GM23338 (cell line): ENCODE measurements around the gene ANKRD40. TPM values are rescaled to one million over a fixed set of nuclear protein-coding genes. Genes with fewer than 3 reads are reported as not detected.

ENCODE experiments used
- ATAC-seq: fragments of 200-7000 bp; cut with Tn5 transposase; 3 replicates; pipeline ENCODE4 v1.9.1; 2020
- DNase-seq: peaks from one replicate; pipeline ENCODE4 v3.0.0-alpha.2; 2015; ENCODE audit warnings: low spot score
- H2AFZ ChIP-seq: fragments of 200-600 bp; sonication (generic); 2 replicates; pipeline ENCODE4 v1.8.0; 2016; ENCODE audit warnings: antibody characterized with exemption, mild to moderate bottlenecking, moderate library complexity
- H3F3A ChIP-seq: fragments of 200-600 bp; sonication (generic); replicated peaks from 2 replicates; pipeline ENCODE4 v1.8.0; 2017; ENCODE audit warnings: antibody characterized with exemption, mixed run types, low read depth
- H3K27ac ChIP-seq: fragments of 200-600 bp; sonication (generic); 2 replicates; pipeline ENCODE4 v1.6.1; 2016; ENCODE audit warnings: low read depth
- H3K27me3 ChIP-seq: fragments of 200-600 bp; sonication (generic); 2 replicates; pipeline ENCODE4 v1.8.0; 2016; ENCODE audit warnings: mild to moderate bottlenecking, mixed run types, moderate library complexity; ENCODE audit not compliant: insufficient read depth
- H3K36me3 ChIP-seq: fragments of 200-600 bp; sonication (generic); 2 replicates; pipeline ENCODE4 v1.8.0; 2016; ENCODE audit warnings: mild to moderate bottlenecking; ENCODE audit not compliant: insufficient read depth
- H3K4me1 ChIP-seq: fragments of 200-600 bp; sonication (generic); 2 replicates; pipeline ENCODE4 v1.8.0; 2016; ENCODE audit warnings: mild to moderate bottlenecking, moderate library complexity; ENCODE audit not compliant: insufficient read depth
- H3K4me2 ChIP-seq: fragments of 200-600 bp; sonication (generic); 2 replicates; pipeline ENCODE4 v1.7.1; 2017; ENCODE audit warnings: mixed run types
- H3K4me3 ChIP-seq: fragments of 200-600 bp; sonication (generic); 2 replicates; pipeline ENCODE4 v1.6.1; 2016; ENCODE audit warnings: mixed run types
- H3K79me2 ChIP-seq: fragments of 200-600 bp; sonication (generic); replicated peaks from 2 replicates; pipeline ENCODE4 v1.8.0; 2017; ENCODE audit warnings: mild to moderate bottlenecking; ENCODE audit not compliant: insufficient read depth
- H3K9me2 ChIP-seq: fragments of 200-600 bp; sonication (generic); 2 replicates; pipeline ENCODE4 v1.8.0; 2017; ENCODE audit not compliant: insufficient read depth
- H4K20me1 ChIP-seq: fragments of 200-600 bp; sonication (generic); replicated peaks from 2 replicates; pipeline ENCODE4 v1.8.0; 2017; ENCODE audit warnings: mild to moderate bottlenecking; ENCODE audit not compliant: insufficient read depth
- H3K27ac Mint-ChIP-seq: 2 replicates; pipeline ENCODE4 v1.8.0; 2020; ENCODE audit warnings: inconsistent platforms, mild to moderate bottlenecking, moderate library complexity, mixed read lengths
- H3K27me3 Mint-ChIP-seq: 3 replicates; pipeline ENCODE4 v1.8.0; 2022; ENCODE audit warnings: low read depth, mild to moderate bottlenecking, moderate library complexity, mixed read lengths, inconsistent platforms; ENCODE audit not compliant: insufficient read depth, poor library complexity
- H3K36me3 Mint-ChIP-seq: 3 replicates; pipeline ENCODE4 v1.8.0; 2021; ENCODE audit warnings: low read depth, mild to moderate bottlenecking, inconsistent platforms, moderate library complexity, mixed read lengths
- H3K4me1 Mint-ChIP-seq: 3 replicates; pipeline ENCODE4 v1.8.0; 2020; ENCODE audit warnings: mild to moderate bottlenecking, inconsistent platforms, mixed read lengths
- H3K4me3 Mint-ChIP-seq: 3 replicates; pipeline ENCODE4 v1.8.0; 2021; ENCODE audit warnings: moderate library complexity, mild to moderate bottlenecking, inconsistent platforms, mixed read lengths
- H3K9me3 Mint-ChIP-seq: 3 replicates; pipeline ENCODE4 v1.8.0; 2020; ENCODE audit warnings: moderate library complexity, mild to moderate bottlenecking, inconsistent platforms, mixed read lengths
- CREB1 ChIP-seq: fragments of 250-450 bp; sonication (Bioruptor Pico); IDR thresholded peaks from 2 replicates; pipeline ENCODE4 v1.5.0; 2020; ENCODE audit warnings: low read depth, mild to moderate bottlenecking, moderate library complexity
- ETS1 ChIP-seq: IDR thresholded peaks from 2 replicates; pipeline ENCODE4 v1.6.1; 2016; ENCODE audit warnings: antibody characterized with exemption
- EZH2 ChIP-seq: fragments of 200-600 bp; sonication (generic); IDR thresholded peaks from one replicate; pipeline ENCODE4 v1.8.0; 2017; ENCODE audit warnings: antibody characterized with exemption, mild to moderate bottlenecking, low read depth; ENCODE audit not compliant: unreplicated experiment
- JUNB ChIP-seq: IDR thresholded peaks from one replicate; pipeline ENCODE4 v1.6.1; 2016; ENCODE audit warnings: antibody characterized with exemption; ENCODE audit not compliant: unreplicated experiment
- ZNF114 ChIP-seq: fragments of 250-450 bp; sonication (Bioruptor Pico); IDR thresholded peaks from 2 replicates; pipeline ENCODE4 v1.5.0; 2020; ENCODE audit warnings: mild to moderate bottlenecking, moderate library complexity
- ZNF331 ChIP-seq: fragments of 250-450 bp; sonication (Bioruptor Pico); IDR thresholded peaks from 2 replicates; pipeline ENCODE4 v1.5.0; 2020; ENCODE audit warnings: low read depth, mild to moderate bottlenecking, moderate library complexity
- ZNF462 ChIP-seq: fragments of 250-450 bp; sonication (Bioruptor Pico); IDR thresholded peaks from 2 replicates; pipeline ENCODE4 v1.5.0; 2020; ENCODE audit warnings: mild to moderate bottlenecking, moderate library complexity
- polyA plus RNA-seq: library from polyadenylated mRNA; unstranded; fragments of >200 nt; fragmentation: Nextera tagmentation; extraction: Ambion mirVana; gene quantifications from 2 replicates; pipeline ENCODE4 v1.2.1, GENCODE V29; 2016
- total RNA-seq: library from RNA; depleted of rRNA; stranded (reverse); fragments of >200 nt; shearing (Covaris generic); gene quantifications from 2 replicates; pipeline ENCODE4 v1.2.3, GENCODE V29; 2014
- TF ChIP-seq, protein P1 (sequence below), 2 experiments: fragments of 200-600 bp in 1 of 2; sonication (generic) in 1 of 2; conservative IDR thresholded peaks; 2 replicates each; pipeline versions ENCODE4 v1.5.1 to v1.6.1; 2016 to 2017; ENCODE audit warnings: antibody characterized with exemption in 2 of 2, low read depth in 2 of 2, mild to moderate bottlenecking in 2 of 2, moderate library complexity in 1 of 2
- TF ChIP-seq, protein P2 (sequence below): IDR thresholded peaks from one replicate; pipeline ENCODE4 v1.6.1; 2018; ENCODE audit warnings: antibody characterized with exemption; ENCODE audit not compliant: unreplicated experiment

Gene ANKRD40
- total and polyA plus RNA-seq, 2 experiments from 2014 or later = 19.0 to 42.1 TPM

- TF ChIP-seq, protein P1, sequence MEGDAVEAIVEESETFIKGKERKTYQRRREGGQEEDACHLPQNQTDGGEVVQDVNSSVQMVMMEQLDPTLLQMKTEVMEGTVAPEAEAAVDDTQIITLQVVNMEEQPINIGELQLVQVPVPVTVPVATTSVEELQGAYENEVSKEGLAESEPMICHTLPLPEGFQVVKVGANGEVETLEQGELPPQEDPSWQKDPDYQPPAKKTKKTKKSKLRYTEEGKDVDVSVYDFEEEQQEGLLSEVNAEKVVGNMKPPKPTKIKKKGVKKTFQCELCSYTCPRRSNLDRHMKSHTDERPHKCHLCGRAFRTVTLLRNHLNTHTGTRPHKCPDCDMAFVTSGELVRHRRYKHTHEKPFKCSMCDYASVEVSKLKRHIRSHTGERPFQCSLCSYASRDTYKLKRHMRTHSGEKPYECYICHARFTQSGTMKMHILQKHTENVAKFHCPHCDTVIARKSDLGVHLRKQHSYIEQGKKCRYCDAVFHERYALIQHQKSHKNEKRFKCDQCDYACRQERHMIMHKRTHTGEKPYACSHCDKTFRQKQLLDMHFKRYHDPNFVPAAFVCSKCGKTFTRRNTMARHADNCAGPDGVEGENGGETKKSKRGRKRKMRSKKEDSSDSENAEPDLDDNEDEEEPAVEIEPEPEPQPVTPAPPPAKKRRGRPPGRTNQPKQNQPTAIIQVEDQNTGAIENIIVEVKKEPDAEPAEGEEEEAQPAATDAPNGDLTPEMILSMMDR (conservative IDR thresholded peaks at IDR 0.05; ENCODE audit: low read depth in 2 of 2) = no peak
- no peak for TF ChIP-seq ZNF462 (CRISPR knock-in tag)
Observed at GRCh38 chr17:50653738-50654137, 54.0 kb downstream of the ANKRD40 start (continued).

DNA sequence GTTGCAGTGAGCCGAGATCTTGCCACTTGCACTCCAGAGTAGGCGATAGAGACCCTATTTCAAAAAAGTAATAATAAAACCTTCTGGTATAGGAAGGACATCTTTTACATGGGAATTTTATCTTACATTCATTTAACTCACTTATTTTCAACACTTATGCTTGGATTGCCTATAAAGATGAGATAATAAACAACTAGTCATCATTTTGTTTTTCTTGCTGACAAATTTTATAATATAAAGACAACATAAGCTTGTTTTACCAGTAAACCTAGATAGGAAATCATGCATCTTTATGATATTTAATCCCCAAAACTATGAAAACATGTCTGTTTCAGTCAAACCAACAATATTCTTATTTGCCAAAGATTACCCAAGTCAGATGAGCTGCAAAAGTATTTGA lies 56.1 kb downstream of the ANKRD40 start:
- H3K4me1 ChIP-seq = no peaks in the 10 kb centered on the region
- H4K20me1 ChIP-seq = no peaks in the 10 kb centered on the region
- H3K9me2 ChIP-seq = no peaks in the 10 kb centered on the region
- H3K27ac ChIP-seq = no peak overlapping the region
- DNase-seq = no peak
- H3K36me3 ChIP-seq = no peaks in the 10 kb centered on the region
- no peaks in the 10 kb centered on the region; the same call in 2 of the 3 replicates for H3K36me3 Mint-ChIP-seq
- no peaks in the 10 kb centered on the region; the same call in 1 of the 3 replicates for H3K9me3 Mint-ChIP-seq
- H3K4me2 ChIP-seq = no peak overlapping the region
- H2AFZ ChIP-seq = no peak overlapping the region
- no peak overlapping the region for H3K4me3 Mint-ChIP-seq
- no peaks in the 10 kb centered on the region for H3K27me3 ChIP-seq
- H3K79me2 ChIP-seq = no peaks in the 10 kb centered on the region
- no peaks in the 10 kb centered on the region for H3K4me1 Mint-ChIP-seq
- no peak overlapping the region for H3K27ac Mint-ChIP-seq
- H3F3A ChIP-seq = no peaks in the 10 kb centered on the region
- H3K4me3 ChIP-seq = no peak overlapping the region
- ATAC-seq = no peak
- H3K27me3 Mint-ChIP-seq = no peaks in the 10 kb centered on the region
- TF ChIP-seq CREB1 (no peak), ZNF331 (CRISPR knock-in tag) (no peak), JUNB (no peak), ZNF114 (no peak), EZH2 (no peak), ETS1 (no peak)
- TF ChIP-seq, protein P2, sequence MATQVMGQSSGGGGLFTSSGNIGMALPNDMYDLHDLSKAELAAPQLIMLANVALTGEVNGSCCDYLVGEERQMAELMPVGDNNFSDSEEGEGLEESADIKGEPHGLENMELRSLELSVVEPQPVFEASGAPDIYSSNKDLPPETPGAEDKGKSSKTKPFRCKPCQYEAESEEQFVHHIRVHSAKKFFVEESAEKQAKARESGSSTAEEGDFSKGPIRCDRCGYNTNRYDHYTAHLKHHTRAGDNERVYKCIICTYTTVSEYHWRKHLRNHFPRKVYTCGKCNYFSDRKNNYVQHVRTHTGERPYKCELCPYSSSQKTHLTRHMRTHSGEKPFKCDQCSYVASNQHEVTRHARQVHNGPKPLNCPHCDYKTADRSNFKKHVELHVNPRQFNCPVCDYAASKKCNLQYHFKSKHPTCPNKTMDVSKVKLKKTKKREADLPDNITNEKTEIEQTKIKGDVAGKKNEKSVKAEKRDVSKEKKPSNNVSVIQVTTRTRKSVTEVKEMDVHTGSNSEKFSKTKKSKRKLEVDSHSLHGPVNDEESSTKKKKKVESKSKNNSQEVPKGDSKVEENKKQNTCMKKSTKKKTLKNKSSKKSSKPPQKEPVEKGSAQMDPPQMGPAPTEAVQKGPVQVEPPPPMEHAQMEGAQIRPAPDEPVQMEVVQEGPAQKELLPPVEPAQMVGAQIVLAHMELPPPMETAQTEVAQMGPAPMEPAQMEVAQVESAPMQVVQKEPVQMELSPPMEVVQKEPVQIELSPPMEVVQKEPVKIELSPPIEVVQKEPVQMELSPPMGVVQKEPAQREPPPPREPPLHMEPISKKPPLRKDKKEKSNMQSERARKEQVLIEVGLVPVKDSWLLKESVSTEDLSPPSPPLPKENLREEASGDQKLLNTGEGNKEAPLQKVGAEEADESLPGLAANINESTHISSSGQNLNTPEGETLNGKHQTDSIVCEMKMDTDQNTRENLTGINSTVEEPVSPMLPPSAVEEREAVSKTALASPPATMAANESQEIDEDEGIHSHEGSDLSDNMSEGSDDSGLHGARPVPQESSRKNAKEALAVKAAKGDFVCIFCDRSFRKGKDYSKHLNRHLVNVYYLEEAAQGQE = no peak
- TF ChIP-seq, protein P1 (conservative IDR thresholded peaks at IDR 0.05; ENCODE audit: low read depth in 2 of 2) = no peak
